MCF 10A (cell line): ENCODE measurements around the gene CMTM7. TPM values are rescaled to one million over a fixed set of nuclear protein-coding genes. Genes with fewer than 3 reads are reported as not detected.

Experiments
- BruUV-seq: library from RNA; stranded (reverse); fragments of 400-500 nt; replicated peaks from 2 replicates; lab custom pipeline; 2021; lab: Mats Ljungman, UMichigan
- CTCF ChIA-PET: fragments of 300-600 bp; sonication (Branson Sonifier 250); formaldehyde crosslinking; extraction: SDS; loops from one replicate; lab custom pipeline; 2021; ENCODE audit warnings: antibody characterized with exemption, inconsistent platforms; lab: Yijun Ruan, JAX
- POLR2A ChIA-PET: fragments of 300-600, 350-650 bp; sonication (Branson Sonifier 250); formaldehyde crosslinking; extraction: SDS; loops from one replicate; lab custom pipeline; 2020; ENCODE audit warnings: antibody characterized with exemption, inconsistent platforms; lab: Yijun Ruan, JAX
- DNase-seq: peaks from one replicate; pipeline ENCODE4 v3.0.0-alpha.2; 2018; ENCODE audit not compliant: unreplicated experiment
- H3K27ac Mint-ChIP-seq: one replicate; pipeline ENCODE4 v1.8.0; 2022; ENCODE audit warnings: mild to moderate bottlenecking, low read depth, mixed read lengths; ENCODE audit not compliant: unreplicated experiment
- H3K27me3 Mint-ChIP-seq: one replicate; pipeline ENCODE4 v1.8.0; 2022; ENCODE audit warnings: mixed read lengths; ENCODE audit not compliant: insufficient read depth, unreplicated experiment
- H3K36me3 Mint-ChIP-seq: one replicate; pipeline ENCODE4 v1.8.0; 2022; ENCODE audit warnings: mild to moderate bottlenecking, moderate library complexity, mixed read lengths; ENCODE audit not compliant: insufficient read depth, unreplicated experiment
- H3K4me1 Mint-ChIP-seq: one replicate; pipeline ENCODE4 v1.8.0; 2022; ENCODE audit warnings: mixed read lengths; ENCODE audit not compliant: insufficient read depth, unreplicated experiment
- H3K4me3 Mint-ChIP-seq: one replicate; pipeline ENCODE4 v1.8.0; 2022; ENCODE audit warnings: mild to moderate bottlenecking, moderate library complexity, mixed read lengths; ENCODE audit not compliant: unreplicated experiment
- H3K9me3 Mint-ChIP-seq: one replicate; pipeline ENCODE4 v1.8.0; 2022; ENCODE audit warnings: mixed read lengths; ENCODE audit not compliant: unreplicated experiment
- CTCF ChIP-seq: fragments of 200-600 bp; IDR thresholded peaks from one replicate; pipeline ENCODE4 v1.8.0; 2022; ENCODE audit warnings: antibody characterized with exemption, mild to moderate bottlenecking; ENCODE audit not compliant: unreplicated experiment
- intact Hi-C: fragments of 100-400 bp; cut with micrococcal nuclease; formaldehyde crosslinking; loops from 2 replicates; pipeline ENCODE4 v1.14.1; 2022
- total RNA-seq: library from RNA; stranded (reverse); gene quantifications from 2 replicates; pipeline ENCODE4 v1.2.3, GENCODE V29; 2022

Gene CMTM7
- total RNA-seq, 1 experiment from 2014 or later: 14.3 TPM

GRCh38 chr3:32483772-32484171 is 92.1 kb downstream of the CMTM7 start:
- BruUV-seq: no TSS peak
- ChIA-PET CTCF (interaction anchor here (0.6 to 4.0 kb wide), 2 partner anchors 15 to 207 kb away, joined by 3 to 22 read pairs; no protein-coding TSS in a partner anchor), POLR2A (interaction anchor here (1.5 kb wide), 1 partner anchor 18 kb away, joined by 5 read pairs; the partner anchor contains the start of gene CMTM6)
- intact Hi-C loops: no loop called here
- Mint-ChIP-seq H3K4me3 (no peak overlapping the region), H3K9me3 (no peaks in the 10 kb centered on the region), H3K27me3 (no peaks in the 10 kb centered on the region), H3K4me1 (peaks cover 15% of the 10 kb centered on the region), H3K27ac (no peak overlapping the region), H3K36me3 (peaks cover 28% of the 10 kb centered on the region)
- no peak for DNase-seq
- TF ChIP-seq CTCF: no peak

- no peak for TF ChIP-seq CTCF
- H3K27ac Mint-ChIP-seq: no peak overlapping the region
These were observed 92.8 kb downstream of the CMTM7 start for GRCh38 chr3:32484436-32484835.

GRCh38 chr3:32487781-32488473 is 96.3 kb downstream of the CMTM7 start:
- BruUV-seq: no TSS peak
- CTCF ChIA-PET: interaction anchor here (0.6 to 0.9 kb wide), 2 partner anchors 20 to 168 kb away, joined by 3 read pairs; no protein-coding TSS in a partner anchor

More at GRCh38 chr3:32484436-32484835, 92.8 kb downstream of the CMTM7 start:
- no peak for DNase-seq
- no peaks in the 10 kb centered on the region for H3K9me3 Mint-ChIP-seq
- ChIA-PET CTCF (interaction anchor here (0.6 to 4.0 kb wide), 3 partner anchors 16 to 463 kb away, joined by 3 to 22 read pairs (median 3); no protein-coding TSS in a partner anchor), POLR2A (no interaction called here)
- H3K4me3 Mint-ChIP-seq: no peak overlapping the region
- intact Hi-C loops: no loop called here
- peaks cover 15% of the 10 kb centered on the region for H3K4me1 Mint-ChIP-seq
- H3K27me3 Mint-ChIP-seq: no peaks in the 10 kb centered on the region
- no TSS peak for BruUV-seq
- peaks cover 21% of the 10 kb centered on the region for H3K36me3 Mint-ChIP-seq

More at GRCh38 chr3:32487781-32488473, 96.3 kb downstream of the CMTM7 start:
- H3K27me3 Mint-ChIP-seq: no peaks in the 10 kb centered on the region
- peaks cover 9% of the 10 kb centered on the region for H3K4me1 Mint-ChIP-seq
- POLR2A ChIA-PET: no interaction called here
- H3K36me3 Mint-ChIP-seq: peaks cover 18% of the 10 kb centered on the region
- no peak overlapping the region for H3K27ac Mint-ChIP-seq
- no peak overlapping the region for H3K4me3 Mint-ChIP-seq
- no peaks in the 10 kb centered on the region for H3K9me3 Mint-ChIP-seq
- no peak for TF ChIP-seq CTCF
- intact Hi-C loops: no loop called here
- no peak for DNase-seq
